Measurements from ENCODE around the gene OR10H2.
A peak's percentile ranks its signal among the peaks of the same experiment; 100 is the strongest.
"Not testable (repeated sequence)": the region's sequence is repeated elsewhere in the genome, so short reads cannot be mapped to it uniquely, and the experiment has no call there.

The OR10H2 gene

DNA sequence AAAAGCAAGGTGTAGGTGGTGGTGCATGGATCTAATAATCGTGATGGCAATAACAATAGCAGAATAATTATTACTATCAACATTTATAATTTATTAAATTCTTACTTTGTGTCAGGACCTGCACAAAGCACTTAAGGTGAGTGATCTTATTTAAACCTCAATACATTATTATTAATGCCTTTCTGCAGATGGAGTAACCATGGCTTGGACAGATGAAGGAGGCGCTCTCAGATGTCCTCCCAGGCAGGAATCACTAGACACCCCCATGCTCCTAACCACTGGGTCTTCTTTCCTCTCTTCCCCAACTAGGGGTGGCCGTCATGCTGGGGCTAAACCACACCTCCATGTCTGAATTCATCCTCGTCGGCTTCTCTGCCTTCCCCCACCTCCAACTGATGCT lies at the start of gene OR10H2:
Gene OR10H2, plus strand, starts transcription at position 301 of the 400 bp plus-strand sequence. Its CDS starts 20 bp downstream, at position 321.
- DNase-seq, result no peak
- in situ Hi-C loops (cut with HindIII; ENCODE audit: low pct_ligation_motif_present, low pct_unique_long_range_greater_than_20kb, low sequenced_read_pairs), result no loop called here

GRCh38 chr19:15679089-15679488 lies 48.7 kb upstream of the OR10H2 start:
- in situ Hi-C loops (cut with HindIII; ENCODE audit: low pct_ligation_motif_present, low pct_unique_long_range_greater_than_20kb, low sequenced_read_pairs), result no loop called here
- DNase-seq, result no peak

GRCh38 chr19:15679865-15680264 lies 48.0 kb upstream of the OR10H2 start:
- DNase-seq; in situ Hi-C loops (cut with HindIII; ENCODE audit: low pct_ligation_motif_present, low pct_unique_long_range_greater_than_20kb, low sequenced_read_pairs): not testable (repeated sequence)

DNA sequence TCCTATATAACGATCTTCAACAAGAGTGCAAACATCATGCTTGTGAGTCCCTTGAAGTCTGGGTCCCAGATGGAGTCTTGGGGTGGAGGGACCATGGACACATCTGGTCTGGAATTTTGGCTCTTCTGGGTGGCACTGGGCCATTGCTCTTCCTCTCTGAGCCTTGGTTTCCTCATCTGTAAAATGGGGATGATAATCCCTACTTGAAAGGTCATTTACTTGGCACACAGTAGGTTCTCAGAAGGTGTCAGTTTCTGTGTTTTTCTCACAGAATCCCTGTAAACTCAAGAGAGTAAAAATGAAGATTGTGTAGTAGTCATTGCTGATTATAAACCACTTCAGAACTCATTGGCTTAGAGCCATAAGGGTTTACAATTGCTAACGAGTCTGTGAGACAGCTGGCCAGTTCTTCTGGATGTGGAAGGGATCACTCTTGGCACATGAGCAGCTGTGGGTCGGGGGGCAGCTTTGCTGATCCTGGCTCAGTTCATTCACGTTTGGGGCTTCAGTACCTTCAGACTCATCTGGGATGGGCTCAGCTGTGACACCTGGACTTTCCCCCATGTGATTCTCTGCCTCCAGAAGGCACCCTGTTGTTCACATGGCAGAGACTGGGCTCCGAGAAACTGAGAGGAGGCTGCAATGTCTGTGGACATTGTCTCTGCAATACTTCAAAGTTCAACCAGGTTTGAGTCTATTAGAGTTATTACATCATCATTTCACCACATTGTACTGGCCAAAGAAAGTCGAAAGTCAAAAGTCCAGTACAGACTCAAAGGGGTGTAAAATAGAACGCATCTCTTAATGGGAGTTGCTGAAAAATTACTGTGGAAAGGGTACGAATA lies 47.1 kb upstream of the OR10H2 start:
- no peak for DNase-seq
- in situ Hi-C loops (cut with HindIII; ENCODE audit: low pct_ligation_motif_present, low pct_unique_long_range_greater_than_20kb, low sequenced_read_pairs), result no loop called here

DNA sequence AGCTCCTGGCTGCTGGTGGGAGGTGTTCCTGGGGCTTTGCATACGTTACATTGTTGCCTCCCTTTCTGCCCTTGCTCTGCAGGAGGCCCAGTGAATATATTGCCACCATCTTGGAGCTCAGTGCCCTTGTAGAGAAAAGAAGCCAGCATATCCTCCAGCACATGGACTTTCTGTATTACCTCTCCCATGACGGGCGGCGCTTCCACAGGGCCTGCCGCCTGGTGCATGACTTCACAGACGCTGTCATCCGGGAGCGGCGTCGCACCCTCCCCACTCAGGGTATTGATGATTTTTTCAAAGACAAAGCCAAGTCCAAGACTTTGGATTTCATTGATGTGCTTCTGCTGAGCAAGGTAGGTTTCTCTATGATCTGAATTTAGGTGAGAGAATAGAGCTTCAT lies 44.4 kb upstream of the OR10H2 start:
- in situ Hi-C loops (cut with HindIII; ENCODE audit: low pct_ligation_motif_present, low pct_unique_long_range_greater_than_20kb, low sequenced_read_pairs), result no loop called here
- no peak for DNase-seq

- in situ Hi-C loops (cut with HindIII; ENCODE audit: low pct_ligation_motif_present, low pct_unique_long_range_greater_than_20kb, low sequenced_read_pairs), result no loop called here
- peak; percentile 1 for DNase-seq
Measured at GRCh38 chr19:15684828-15685227, 43.0 kb upstream of the OR10H2 start.

- no peak for DNase-seq
- in situ Hi-C loops (cut with HindIII; ENCODE audit: low pct_ligation_motif_present, low pct_unique_long_range_greater_than_20kb, low sequenced_read_pairs), result no loop called here
Measured at GRCh38 chr19:15696654-15697194, 31.1 kb upstream of the OR10H2 start.

- no peak for DNase-seq
- in situ Hi-C loops (cut with HindIII; ENCODE audit: low pct_ligation_motif_present, low pct_unique_long_range_greater_than_20kb, low sequenced_read_pairs), result no loop called here
Measured at GRCh38 chr19:15701757-15702533, 25.9 kb upstream of the OR10H2 start.

- no peak for DNase-seq
- in situ Hi-C loops (cut with HindIII; ENCODE audit: low pct_ligation_motif_present, low pct_unique_long_range_greater_than_20kb, low sequenced_read_pairs), result no loop called here
Measured at GRCh38 chr19:15702534-15702930, 25.3 kb upstream of the OR10H2 start.

GRCh38 chr19:15714638-15715037 lies 13.2 kb upstream of the OR10H2 start:
- in situ Hi-C loops (cut with HindIII; ENCODE audit: low pct_ligation_motif_present, low pct_unique_long_range_greater_than_20kb, low sequenced_read_pairs), result no loop called here
- no peak for DNase-seq

DNA sequence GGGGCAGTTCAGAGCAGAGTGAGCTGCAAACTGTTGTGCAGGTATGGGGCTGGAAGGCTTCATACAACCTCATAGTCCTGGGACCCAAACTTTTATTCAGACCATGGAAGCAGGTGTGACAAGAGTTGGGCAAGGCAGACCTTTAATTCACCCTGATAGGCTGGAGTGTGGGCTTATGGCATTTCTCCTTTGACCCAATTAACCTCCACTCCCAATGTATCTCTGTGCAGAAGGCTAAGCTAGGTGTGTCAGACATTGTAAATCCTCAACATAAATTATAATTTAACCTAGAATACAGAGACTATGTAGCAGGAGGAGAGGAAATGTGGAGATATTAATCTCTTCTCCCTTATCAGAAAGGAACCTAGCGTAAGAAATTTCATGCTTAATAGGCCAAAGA lies 12.2 kb upstream of the OR10H2 start:
- in situ Hi-C loops (cut with HindIII; ENCODE audit: low pct_ligation_motif_present, low pct_unique_long_range_greater_than_20kb, low sequenced_read_pairs), result no loop called here
- DNase-seq, result no peak

- no peak for DNase-seq
- in situ Hi-C loops (cut with HindIII; ENCODE audit: low pct_ligation_motif_present, low pct_unique_long_range_greater_than_20kb, low sequenced_read_pairs), result no loop called here
Measured at GRCh38 chr19:15717809-15718208, 10.0 kb upstream of the OR10H2 start.

- in situ Hi-C loops (cut with HindIII; ENCODE audit: low pct_ligation_motif_present, low pct_unique_long_range_greater_than_20kb, low sequenced_read_pairs), result no loop called here
- no peak for DNase-seq
Measured at GRCh38 chr19:15721268-15721667, 6.6 kb upstream of the OR10H2 start.

- in situ Hi-C loops (cut with HindIII; ENCODE audit: low pct_ligation_motif_present, low pct_unique_long_range_greater_than_20kb, low sequenced_read_pairs), result no loop called here
- DNase-seq, result no peak
Measured at GRCh38 chr19:15722956-15723355, 4.9 kb upstream of the OR10H2 start.

DNA sequence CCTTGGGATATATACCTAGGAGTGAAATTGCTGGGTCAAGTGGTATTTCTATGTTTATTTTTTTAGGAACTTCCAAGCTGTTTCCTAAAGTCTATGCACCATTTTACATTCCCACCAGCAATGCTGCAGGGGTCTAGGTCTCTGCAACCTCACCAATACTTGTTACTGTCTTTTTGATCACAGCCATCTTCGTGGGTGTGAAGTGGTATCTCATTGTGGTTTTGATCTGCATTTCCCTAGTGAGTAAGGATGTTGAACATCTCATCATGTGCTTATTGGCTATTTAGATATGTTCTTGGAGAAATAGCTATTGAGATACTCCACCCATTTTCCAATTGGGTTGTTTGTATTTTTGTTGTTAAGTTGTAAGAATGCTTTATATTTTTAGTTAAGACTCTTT lies 2.7 kb downstream of the OR10H2 start:
- in situ Hi-C loops (cut with HindIII; ENCODE audit: low pct_ligation_motif_present, low pct_unique_long_range_greater_than_20kb, low sequenced_read_pairs), result no loop called here

GRCh38 chr19:15732388-15732787 lies 4.6 kb downstream of the OR10H2 start:
- DNase-seq, result no peak
- in situ Hi-C loops (cut with HindIII; ENCODE audit: low pct_ligation_motif_present, low pct_unique_long_range_greater_than_20kb, low sequenced_read_pairs), result no loop called here

More for the DNA sequence above, 2.7 kb downstream of the OR10H2 start:
- no peak for DNase-seq

DNA sequence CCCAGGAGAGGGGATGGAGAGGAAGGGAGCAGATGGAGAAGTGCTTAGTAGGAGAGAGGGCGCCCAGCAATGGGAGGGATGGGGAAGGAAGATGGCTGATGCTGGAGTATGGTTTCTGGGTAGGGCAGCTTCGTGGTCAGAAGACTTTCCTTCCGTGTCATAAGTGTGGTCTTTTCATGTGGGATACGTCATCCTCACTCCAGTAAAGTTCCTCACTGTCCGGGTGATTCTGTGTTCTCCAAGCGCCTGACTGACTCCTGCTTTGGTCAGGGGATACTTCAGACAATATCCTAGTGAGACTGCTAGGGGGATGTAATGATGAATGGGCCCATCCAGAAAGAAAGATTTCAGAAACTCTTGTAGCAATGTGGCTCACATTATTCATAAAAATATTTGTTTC lies 6.1 kb downstream of the OR10H2 start:
- in situ Hi-C loops (cut with HindIII; ENCODE audit: low pct_ligation_motif_present, low pct_unique_long_range_greater_than_20kb, low sequenced_read_pairs), result no loop called here

GRCh38 chr19:15737722-15738121 lies 9.9 kb downstream of the OR10H2 start, which contains the start of gene OR10H3:
TSS of gene OR10H3 (plus strand) at chr19:15737985. CDS start at chr19:15741393, 3,408 bp downstream.
- no peak for DNase-seq
- in situ Hi-C loops (cut with HindIII; ENCODE audit: low pct_ligation_motif_present, low pct_unique_long_range_greater_than_20kb, low sequenced_read_pairs), result no loop called here

More for the DNA sequence above, 6.1 kb downstream of the OR10H2 start:
- DNase-seq, result no peak

DNA sequence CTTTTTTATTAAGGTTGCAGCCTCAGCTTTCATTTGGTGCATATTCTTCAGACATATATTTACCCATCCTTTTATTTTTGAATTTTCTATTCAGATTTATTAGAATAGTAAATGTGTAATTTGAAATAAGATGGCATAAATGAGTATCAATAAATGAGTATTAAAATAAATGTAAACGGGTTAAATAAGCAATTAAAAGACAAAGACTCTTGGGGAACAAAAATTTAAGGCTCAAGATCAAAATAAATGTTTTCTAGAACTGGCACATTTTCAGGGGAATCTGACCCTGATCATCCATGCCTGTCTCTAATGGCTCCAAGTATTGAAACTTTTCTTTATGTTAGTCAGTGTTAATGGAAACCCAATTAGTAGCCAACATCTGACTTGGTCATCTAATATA lies 13.0 kb downstream of the OR10H2 start:
- in situ Hi-C loops (cut with HindIII; ENCODE audit: low pct_ligation_motif_present, low pct_unique_long_range_greater_than_20kb, low sequenced_read_pairs), result no loop called here
- DNase-seq, result no peak

Data from ACHN (cell line).